GM23338 (cell line): ENCODE results near the gene EPHX1. TPM values are rescaled to one million over a fixed set of nuclear protein-coding genes. Genes with fewer than 3 reads are reported as not detected.

ENCODE experiments used
- ATAC-seq: fragments of 200-7000 bp; cut with Tn5 transposase; 3 replicates; pipeline ENCODE4 v1.9.1; 2020
- DNase-seq: peaks from one replicate; pipeline ENCODE4 v3.0.0-alpha.2; 2015; ENCODE audit warnings: low spot score
- H2AFZ ChIP-seq: fragments of 200-600 bp; sonication (generic); 2 replicates; pipeline ENCODE4 v1.8.0; 2016; ENCODE audit warnings: antibody characterized with exemption, mild to moderate bottlenecking, moderate library complexity
- H3F3A ChIP-seq: fragments of 200-600 bp; sonication (generic); replicated peaks from 2 replicates; pipeline ENCODE4 v1.8.0; 2017; ENCODE audit warnings: antibody characterized with exemption, mixed run types, low read depth
- H3K27ac ChIP-seq: fragments of 200-600 bp; sonication (generic); 2 replicates; pipeline ENCODE4 v1.6.1; 2016; ENCODE audit warnings: low read depth
- H3K27me3 ChIP-seq: fragments of 200-600 bp; sonication (generic); 2 replicates; pipeline ENCODE4 v1.8.0; 2016; ENCODE audit warnings: mild to moderate bottlenecking, mixed run types, moderate library complexity; ENCODE audit not compliant: insufficient read depth
- H3K36me3 ChIP-seq: fragments of 200-600 bp; sonication (generic); 2 replicates; pipeline ENCODE4 v1.8.0; 2016; ENCODE audit warnings: mild to moderate bottlenecking; ENCODE audit not compliant: insufficient read depth
- H3K4me1 ChIP-seq: fragments of 200-600 bp; sonication (generic); 2 replicates; pipeline ENCODE4 v1.8.0; 2016; ENCODE audit warnings: mild to moderate bottlenecking, moderate library complexity; ENCODE audit not compliant: insufficient read depth
- H3K4me2 ChIP-seq: fragments of 200-600 bp; sonication (generic); 2 replicates; pipeline ENCODE4 v1.7.1; 2017; ENCODE audit warnings: mixed run types
- H3K4me3 ChIP-seq: fragments of 200-600 bp; sonication (generic); 2 replicates; pipeline ENCODE4 v1.6.1; 2016; ENCODE audit warnings: mixed run types
- H3K79me2 ChIP-seq: fragments of 200-600 bp; sonication (generic); replicated peaks from 2 replicates; pipeline ENCODE4 v1.8.0; 2017; ENCODE audit warnings: mild to moderate bottlenecking; ENCODE audit not compliant: insufficient read depth
- H3K9me2 ChIP-seq: fragments of 200-600 bp; sonication (generic); 2 replicates; pipeline ENCODE4 v1.8.0; 2017; ENCODE audit not compliant: insufficient read depth
- H4K20me1 ChIP-seq: fragments of 200-600 bp; sonication (generic); replicated peaks from 2 replicates; pipeline ENCODE4 v1.8.0; 2017; ENCODE audit warnings: mild to moderate bottlenecking; ENCODE audit not compliant: insufficient read depth
- H3K27ac Mint-ChIP-seq: 2 replicates; pipeline ENCODE4 v1.8.0; 2020; ENCODE audit warnings: inconsistent platforms, mild to moderate bottlenecking, moderate library complexity, mixed read lengths
- H3K27me3 Mint-ChIP-seq: 3 replicates; pipeline ENCODE4 v1.8.0; 2022; ENCODE audit warnings: low read depth, mild to moderate bottlenecking, moderate library complexity, mixed read lengths, inconsistent platforms; ENCODE audit not compliant: insufficient read depth, poor library complexity
- H3K36me3 Mint-ChIP-seq: 3 replicates; pipeline ENCODE4 v1.8.0; 2021; ENCODE audit warnings: low read depth, mild to moderate bottlenecking, inconsistent platforms, moderate library complexity, mixed read lengths
- H3K4me1 Mint-ChIP-seq: 3 replicates; pipeline ENCODE4 v1.8.0; 2020; ENCODE audit warnings: mild to moderate bottlenecking, inconsistent platforms, mixed read lengths
- H3K4me3 Mint-ChIP-seq: 3 replicates; pipeline ENCODE4 v1.8.0; 2021; ENCODE audit warnings: moderate library complexity, mild to moderate bottlenecking, inconsistent platforms, mixed read lengths
- H3K9me3 Mint-ChIP-seq: 3 replicates; pipeline ENCODE4 v1.8.0; 2020; ENCODE audit warnings: moderate library complexity, mild to moderate bottlenecking, inconsistent platforms, mixed read lengths
- CREB1 ChIP-seq: fragments of 250-450 bp; sonication (Bioruptor Pico); IDR thresholded peaks from 2 replicates; pipeline ENCODE4 v1.5.0; 2020; ENCODE audit warnings: low read depth, mild to moderate bottlenecking, moderate library complexity
- EZH2 ChIP-seq: fragments of 200-600 bp; sonication (generic); IDR thresholded peaks from one replicate; pipeline ENCODE4 v1.8.0; 2017; ENCODE audit warnings: antibody characterized with exemption, mild to moderate bottlenecking, low read depth; ENCODE audit not compliant: unreplicated experiment
- EZH2phosphoT487 ChIP-seq: fragments of 200-600 bp; sonication (generic); IDR thresholded peaks from one replicate; pipeline ENCODE4 v1.8.1; 2018; ENCODE audit warnings: antibody characterized with exemption; ENCODE audit not compliant: unreplicated experiment
- JUNB ChIP-seq: IDR thresholded peaks from one replicate; pipeline ENCODE4 v1.6.1; 2016; ENCODE audit warnings: antibody characterized with exemption; ENCODE audit not compliant: unreplicated experiment
- NANOG ChIP-seq: IDR thresholded peaks from 2 replicates; pipeline ENCODE4 v1.6.1; 2016; ENCODE audit warnings: antibody characterized with exemption, borderline replicate concordance
- POLR2AphosphoS5 ChIP-seq: IDR thresholded peaks from 2 replicates; pipeline ENCODE4 v1.6.1; 2016; ENCODE audit warnings: antibody characterized with exemption, low read depth
- REST ChIP-seq: IDR thresholded peaks from one replicate; pipeline ENCODE4 v1.6.1; 2018; ENCODE audit warnings: antibody characterized with exemption; ENCODE audit not compliant: unreplicated experiment
- STAT1 ChIP-seq: IDR thresholded peaks from one replicate; pipeline ENCODE4 v1.6.1; 2016; ENCODE audit warnings: antibody characterized with exemption; ENCODE audit not compliant: unreplicated experiment
- ZNF114 ChIP-seq: fragments of 250-450 bp; sonication (Bioruptor Pico); IDR thresholded peaks from 2 replicates; pipeline ENCODE4 v1.5.0; 2020; ENCODE audit warnings: mild to moderate bottlenecking, moderate library complexity
- ZNF331 ChIP-seq: fragments of 250-450 bp; sonication (Bioruptor Pico); IDR thresholded peaks from 2 replicates; pipeline ENCODE4 v1.5.0; 2020; ENCODE audit warnings: low read depth, mild to moderate bottlenecking, moderate library complexity
- polyA plus RNA-seq: library from polyadenylated mRNA; unstranded; fragments of >200 nt; fragmentation: Nextera tagmentation; extraction: Ambion mirVana; gene quantifications from 2 replicates; pipeline ENCODE4 v1.2.1, GENCODE V29; 2016
- total RNA-seq: library from RNA; depleted of rRNA; stranded (reverse); fragments of >200 nt; shearing (Covaris generic); gene quantifications from 2 replicates; pipeline ENCODE4 v1.2.3, GENCODE V29; 2014
- TF ChIP-seq, protein P1 (sequence below), 2 experiments: fragments of 200-600 bp in 1 of 2; sonication (generic) in 1 of 2; conservative IDR thresholded peaks; 2 replicates each; pipeline versions ENCODE4 v1.5.1 to v1.6.1; 2016 to 2017; ENCODE audit warnings: antibody characterized with exemption in 2 of 2, low read depth in 2 of 2, mild to moderate bottlenecking in 2 of 2, moderate library complexity in 1 of 2
- TF ChIP-seq, protein P2 (sequence below): IDR thresholded peaks from 2 replicates; pipeline ENCODE4 v1.6.1; 2016; ENCODE audit warnings: antibody characterized with exemption
- TF ChIP-seq, protein P3 (sequence below): fragments of 250-450 bp; sonication (Bioruptor Pico); IDR thresholded peaks from 2 replicates; pipeline ENCODE4 v1.5.0; 2020; ENCODE audit warnings: mild to moderate bottlenecking, moderate library complexity

The EPHX1 gene
- total and polyA plus RNA-seq, 2 experiments from 2014 or later, result 15.3 to 46.5 TPM

GRCh38 chr1:225819346-225820192 lies 9.6 kb downstream of the EPHX1 start:
- Mint-ChIP-seq H3K4me3 (no peak overlapping the region), H3K27me3 (peaks cover 2% of the 10 kb centered on the region), H3K4me1 (peaks cover 50% of the 10 kb centered on the region), H3K27ac (peak overlapping the region; percentile 43), H3K9me3 (no peaks in the 10 kb centered on the region), H3K36me3 (peaks cover 14% of the 10 kb centered on the region)
- Histone ChIP-seq H2AFZ (no peak overlapping the region), H3K4me1 (peaks cover 41% of the 10 kb centered on the region), H3K79me2 (peaks cover 68% of the 10 kb centered on the region), H3K4me3 (no peak overlapping the region), H3K36me3 (no peaks in the 10 kb centered on the region), H4K20me1 (no peaks in the 10 kb centered on the region; the same call in none of the 2 replicates), H3F3A (0 out of 2 replicates have a peak, but pooled peaks cover 6% of the 10 kb centered on the region), H3K4me2 (no peak overlapping the region), H3K27me3 (no peaks in the 10 kb centered on the region), H3K9me2 (no peaks in the 10 kb centered on the region), H3K27ac (no peak overlapping the region)
- ATAC-seq (no peak), DNase-seq (no peak)
- TF ChIP-seq JUNB (no peak), STAT1 (no peak), ZNF331 (CRISPR knock-in tag) (no peak), ZNF114 (CRISPR knock-in tag) (no peak), POLR2AphosphoS5 (no peak), CREB1 (CRISPR knock-in tag) (no peak), NANOG (no peak), REST (no peak), EZH2 (no peak), EZH2phosphoT487 (no peak)
- TF ChIP-seq, protein P1, sequence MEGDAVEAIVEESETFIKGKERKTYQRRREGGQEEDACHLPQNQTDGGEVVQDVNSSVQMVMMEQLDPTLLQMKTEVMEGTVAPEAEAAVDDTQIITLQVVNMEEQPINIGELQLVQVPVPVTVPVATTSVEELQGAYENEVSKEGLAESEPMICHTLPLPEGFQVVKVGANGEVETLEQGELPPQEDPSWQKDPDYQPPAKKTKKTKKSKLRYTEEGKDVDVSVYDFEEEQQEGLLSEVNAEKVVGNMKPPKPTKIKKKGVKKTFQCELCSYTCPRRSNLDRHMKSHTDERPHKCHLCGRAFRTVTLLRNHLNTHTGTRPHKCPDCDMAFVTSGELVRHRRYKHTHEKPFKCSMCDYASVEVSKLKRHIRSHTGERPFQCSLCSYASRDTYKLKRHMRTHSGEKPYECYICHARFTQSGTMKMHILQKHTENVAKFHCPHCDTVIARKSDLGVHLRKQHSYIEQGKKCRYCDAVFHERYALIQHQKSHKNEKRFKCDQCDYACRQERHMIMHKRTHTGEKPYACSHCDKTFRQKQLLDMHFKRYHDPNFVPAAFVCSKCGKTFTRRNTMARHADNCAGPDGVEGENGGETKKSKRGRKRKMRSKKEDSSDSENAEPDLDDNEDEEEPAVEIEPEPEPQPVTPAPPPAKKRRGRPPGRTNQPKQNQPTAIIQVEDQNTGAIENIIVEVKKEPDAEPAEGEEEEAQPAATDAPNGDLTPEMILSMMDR (conservative IDR thresholded peaks at IDR 0.05; ENCODE audit: low read depth in 2 of 2), result no peak
- TF ChIP-seq, protein P2, sequence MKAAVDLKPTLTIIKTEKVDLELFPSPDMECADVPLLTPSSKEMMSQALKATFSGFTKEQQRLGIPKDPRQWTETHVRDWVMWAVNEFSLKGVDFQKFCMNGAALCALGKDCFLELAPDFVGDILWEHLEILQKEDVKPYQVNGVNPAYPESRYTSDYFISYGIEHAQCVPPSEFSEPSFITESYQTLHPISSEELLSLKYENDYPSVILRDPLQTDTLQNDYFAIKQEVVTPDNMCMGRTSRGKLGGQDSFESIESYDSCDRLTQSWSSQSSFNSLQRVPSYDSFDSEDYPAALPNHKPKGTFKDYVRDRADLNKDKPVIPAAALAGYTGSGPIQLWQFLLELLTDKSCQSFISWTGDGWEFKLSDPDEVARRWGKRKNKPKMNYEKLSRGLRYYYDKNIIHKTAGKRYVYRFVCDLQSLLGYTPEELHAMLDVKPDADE, result no peak
- TF ChIP-seq, protein P3, sequence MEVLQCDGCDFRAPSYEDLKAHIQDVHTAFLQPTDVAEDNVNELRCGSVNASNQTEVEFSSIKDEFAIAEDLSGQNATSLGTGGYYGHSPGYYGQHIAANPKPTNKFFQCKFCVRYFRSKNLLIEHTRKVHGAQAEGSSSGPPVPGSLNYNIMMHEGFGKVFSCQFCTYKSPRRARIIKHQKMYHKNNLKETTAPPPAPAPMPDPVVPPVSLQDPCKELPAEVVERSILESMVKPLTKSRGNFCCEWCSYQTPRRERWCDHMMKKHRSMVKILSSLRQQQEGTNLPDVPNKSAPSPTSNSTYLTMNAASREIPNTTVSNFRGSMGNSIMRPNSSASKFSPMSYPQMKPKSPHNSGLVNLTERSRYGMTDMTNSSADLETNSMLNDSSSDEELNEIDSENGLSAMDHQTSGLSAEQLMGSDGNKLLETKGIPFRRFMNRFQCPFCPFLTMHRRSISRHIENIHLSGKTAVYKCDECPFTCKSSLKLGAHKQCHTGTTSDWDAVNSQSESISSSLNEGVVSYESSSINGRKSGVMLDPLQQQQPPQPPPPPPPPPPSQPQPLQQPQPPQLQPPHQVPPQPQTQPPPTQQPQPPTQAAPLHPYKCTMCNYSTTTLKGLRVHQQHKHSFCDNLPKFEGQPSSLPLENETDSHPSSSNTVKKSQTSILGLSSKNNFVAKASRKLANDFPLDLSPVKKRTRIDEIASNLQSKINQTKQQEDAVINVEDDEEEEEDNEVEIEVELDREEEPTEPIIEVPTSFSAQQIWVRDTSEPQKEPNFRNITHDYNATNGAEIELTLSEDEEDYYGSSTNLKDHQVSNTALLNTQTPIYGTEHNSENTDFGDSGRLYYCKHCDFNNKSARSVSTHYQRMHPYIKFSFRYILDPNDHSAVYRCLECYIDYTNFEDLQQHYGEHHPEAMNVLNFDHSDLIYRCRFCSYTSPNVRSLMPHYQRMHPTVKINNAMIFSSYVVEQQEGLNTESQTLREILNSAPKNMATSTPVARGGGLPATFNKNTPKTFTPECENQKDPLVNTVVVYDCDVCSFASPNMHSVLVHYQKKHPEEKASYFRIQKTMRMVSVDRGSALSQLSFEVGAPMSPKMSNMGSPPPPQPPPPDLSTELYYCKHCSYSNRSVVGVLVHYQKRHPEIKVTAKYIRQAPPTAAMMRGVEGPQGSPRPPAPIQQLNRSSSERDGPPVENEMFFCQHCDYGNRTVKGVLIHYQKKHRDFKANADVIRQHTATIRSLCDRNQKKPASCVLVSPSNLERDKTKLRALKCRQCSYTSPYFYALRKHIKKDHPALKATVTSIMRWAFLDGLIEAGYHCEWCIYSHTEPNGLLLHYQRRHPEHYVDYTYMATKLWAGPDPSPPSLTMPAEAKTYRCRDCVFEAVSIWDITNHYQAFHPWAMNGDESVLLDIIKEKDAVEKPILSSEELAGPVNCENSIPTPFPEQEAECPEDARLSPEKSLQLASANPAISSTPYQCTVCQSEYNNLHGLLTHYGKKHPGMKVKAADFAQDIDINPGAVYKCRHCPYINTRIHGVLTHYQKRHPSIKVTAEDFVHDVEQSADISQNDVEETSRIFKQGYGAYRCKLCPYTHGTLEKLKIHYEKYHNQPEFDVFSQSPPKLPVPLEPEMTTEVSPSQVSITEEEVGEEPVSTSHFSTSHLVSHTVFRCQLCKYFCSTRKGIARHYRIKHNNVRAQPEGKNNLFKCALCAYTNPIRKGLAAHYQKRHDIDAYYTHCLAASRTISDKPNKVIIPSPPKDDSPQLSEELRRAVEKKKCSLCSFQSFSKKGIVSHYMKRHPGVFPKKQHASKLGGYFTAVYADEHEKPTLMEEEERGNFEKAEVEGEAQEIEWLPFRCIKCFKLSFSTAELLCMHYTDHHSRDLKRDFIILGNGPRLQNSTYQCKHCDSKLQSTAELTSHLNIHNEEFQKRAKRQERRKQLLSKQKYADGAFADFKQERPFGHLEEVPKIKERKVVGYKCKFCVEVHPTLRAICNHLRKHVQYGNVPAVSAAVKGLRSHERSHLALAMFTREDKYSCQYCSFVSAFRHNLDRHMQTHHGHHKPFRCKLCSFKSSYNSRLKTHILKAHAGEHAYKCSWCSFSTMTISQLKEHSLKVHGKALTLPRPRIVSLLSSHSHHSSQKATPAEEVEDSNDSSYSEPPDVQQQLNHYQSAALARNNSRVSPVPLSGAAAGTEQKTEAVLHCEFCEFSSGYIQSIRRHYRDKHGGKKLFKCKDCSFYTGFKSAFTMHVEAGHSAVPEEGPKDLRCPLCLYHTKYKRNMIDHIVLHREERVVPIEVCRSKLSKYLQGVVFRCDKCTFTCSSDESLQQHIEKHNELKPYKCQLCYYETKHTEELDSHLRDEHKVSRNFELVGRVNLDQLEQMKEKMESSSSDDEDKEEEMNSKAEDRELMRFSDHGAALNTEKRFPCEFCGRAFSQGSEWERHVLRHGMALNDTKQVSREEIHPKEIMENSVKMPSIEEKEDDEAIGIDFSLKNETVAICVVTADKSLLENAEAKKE, result no peak
